GM18520 (cell line): ENCODE data around the gene TMEM225B.
"Not testable (repeated sequence)": the region's sequence is repeated elsewhere in the genome, so short reads cannot be mapped to it uniquely, and the experiment has no call there.

Experiments used
- ATAC-seq: cut with Tn5 transposase; IDR thresholded peaks from one replicate; pipeline ENCODE4 v1.9.1; 2021; ENCODE audit not compliant: unreplicated experiment

The TMEM225B gene

GRCh38 chr7:99579281-99579955 is 18.6 kb upstream of the TMEM225B start:
- no peak for ATAC-seq

GRCh38 chr7:99579956-99580777 is 17.9 kb upstream of the TMEM225B start:
- ATAC-seq: no peak

- not testable (repeated sequence) for ATAC-seq
Observed at GRCh38 chr7:99580778-99581332, 17.2 kb upstream of the TMEM225B start.

GRCh38 chr7:99588868-99589267 is 9.2 kb upstream of the TMEM225B start:
- no peak for ATAC-seq

- no peak for ATAC-seq
Observed at GRCh38 chr7:99594948-99595745, 2.9 kb upstream of the TMEM225B start.

- ATAC-seq: no peak
Observed at GRCh38 chr7:99596408-99596955, 1.6 kb upstream of the TMEM225B start.

GRCh38 chr7:99599836-99600235 is 1.8 kb downstream of the TMEM225B start:
- ATAC-seq: no peak

- no peak for ATAC-seq
Observed at GRCh38 chr7:99601656-99602310, 3.7 kb downstream of the TMEM225B start.

- no peak for ATAC-seq
Observed at GRCh38 chr7:99605527-99605926, 7.5 kb downstream of the TMEM225B start.

- ATAC-seq: no peak
Observed at GRCh38 chr7:99606531-99606930, 8.5 kb downstream of the TMEM225B start.

- ATAC-seq: no peak
Observed at GRCh38 chr7:99607548-99607947, 9.5 kb downstream of the TMEM225B start.

GRCh38 chr7:99614495-99614894 is 16.4 kb downstream of the TMEM225B start:
- ATAC-seq: no peak

GRCh38 chr7:99615989-99616358 is 17.9 kb downstream of the TMEM225B start:
- ATAC-seq: no peak

- peak; percentile 80 for ATAC-seq
Observed at GRCh38 chr7:99616359-99617191, 18.5 kb downstream of the TMEM225B start, which contains the start of gene ZSCAN25. TSS of gene ZSCAN25 (plus strand) at chr7:99616946. CDS start at chr7:99619607, 2,661 bp downstream.

GRCh38 chr7:99617192-99617781 is 19.2 kb downstream of the TMEM225B start:
- ATAC-seq: peak; percentile 17

GRCh38 chr7:99618726-99619125 is 20.7 kb downstream of the TMEM225B start:
- no peak for ATAC-seq

GRCh38 chr7:99619571-99620130 is 21.6 kb downstream of the TMEM225B start:
- ATAC-seq: no peak

GRCh38 chr7:99621271-99621670 is 23.2 kb downstream of the TMEM225B start:
- no peak for ATAC-seq

GRCh38 chr7:99622596-99622995 is 24.5 kb downstream of the TMEM225B start:
- ATAC-seq: no peak
